ENCODE data around the gene COPS6.
A peak's percentile ranks its signal among the peaks of the same experiment; 100 is the strongest.

The COPS6 gene

DNA sequence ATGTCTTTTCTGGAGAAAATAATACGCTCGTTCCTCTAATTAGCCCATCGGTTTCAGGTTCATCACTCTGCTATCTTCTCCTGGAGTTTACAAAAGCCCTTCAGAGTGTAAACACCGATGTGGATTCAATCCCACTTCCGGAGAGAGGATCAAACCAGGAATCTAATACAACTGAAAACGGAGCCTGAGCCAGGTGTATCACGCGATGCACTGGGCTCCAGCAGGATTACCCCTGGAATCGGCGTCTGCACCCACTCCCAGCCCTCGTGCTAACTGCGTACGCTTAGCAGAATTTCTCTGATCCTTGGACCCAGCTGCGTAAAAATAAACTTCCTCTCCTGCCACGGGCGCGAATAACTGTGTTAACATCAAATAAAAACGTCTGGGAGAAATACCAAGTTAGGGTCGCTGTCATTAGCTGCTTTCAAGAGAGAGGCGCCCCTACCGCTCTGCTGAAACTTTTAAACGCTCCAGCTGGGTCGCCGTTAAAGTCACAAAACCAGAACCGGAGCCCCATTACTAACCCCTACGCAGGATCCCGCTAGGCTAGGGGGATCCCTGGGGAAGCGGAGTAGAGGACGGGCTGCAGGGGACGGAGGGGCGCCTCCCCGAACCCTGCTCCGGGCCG is 7.7 kb upstream of the COPS6 start:
- peak in 1 of 6 experiments; percentile 43 for DNase-seq

DNA sequence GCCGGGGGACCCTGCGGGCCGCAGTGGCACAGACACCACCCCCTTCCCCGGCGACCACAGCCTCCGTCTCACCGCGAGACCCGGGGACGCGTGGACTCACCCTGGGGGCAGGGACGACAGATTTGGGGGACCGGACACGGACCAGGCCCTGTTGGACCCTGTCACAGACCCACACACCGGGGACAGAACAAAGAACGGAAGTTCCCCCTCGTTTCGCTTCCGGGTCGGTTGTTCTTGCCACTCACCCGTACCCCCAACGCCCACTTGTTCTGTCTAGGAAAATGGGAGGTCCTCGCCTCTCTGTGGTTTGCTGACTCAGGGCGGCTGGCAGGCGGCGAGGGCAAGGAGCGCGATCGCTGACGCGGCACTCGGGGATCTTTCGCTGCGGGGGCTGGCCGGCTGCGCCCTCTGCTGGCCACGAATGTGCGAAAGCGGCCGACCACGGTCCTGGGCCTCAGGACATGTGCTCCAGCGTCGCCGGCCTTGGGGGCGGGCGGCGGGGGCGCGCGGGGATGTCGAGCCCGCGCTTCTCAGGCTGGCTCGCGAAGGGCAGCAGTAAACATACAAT is 7.2 kb upstream of the COPS6 start, which contains the start of gene ZNF3:
Gene ZNF3, minus strand, starts transcription at position 189 of the 568 bp plus-strand sequence. CDS start 4,366 bp downstream, outside the sequence.
- peak; percentile 89 to 97 (median 96) for DNase-seq

DNA sequence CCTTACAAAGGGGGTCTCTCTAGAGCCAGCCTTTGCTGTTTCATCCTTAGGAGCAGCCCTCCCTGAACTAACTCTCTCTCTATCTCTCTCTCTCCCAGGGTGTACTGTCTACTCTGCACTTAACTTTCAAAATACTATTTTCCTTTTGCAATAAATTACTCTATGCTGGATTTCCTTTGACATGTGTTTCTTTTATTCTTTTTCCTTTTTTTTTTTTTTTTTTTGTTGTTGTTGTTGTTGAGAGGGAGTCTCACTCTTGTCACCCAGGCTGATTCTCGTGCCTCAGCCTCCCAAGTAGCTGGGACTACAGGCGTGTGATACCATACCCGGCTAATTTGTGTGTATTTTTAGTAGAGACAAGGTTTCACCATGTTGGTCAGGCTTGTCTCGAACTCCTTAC is 5.8 kb upstream of the COPS6 start:
- no peak for DNase-seq

DNA sequence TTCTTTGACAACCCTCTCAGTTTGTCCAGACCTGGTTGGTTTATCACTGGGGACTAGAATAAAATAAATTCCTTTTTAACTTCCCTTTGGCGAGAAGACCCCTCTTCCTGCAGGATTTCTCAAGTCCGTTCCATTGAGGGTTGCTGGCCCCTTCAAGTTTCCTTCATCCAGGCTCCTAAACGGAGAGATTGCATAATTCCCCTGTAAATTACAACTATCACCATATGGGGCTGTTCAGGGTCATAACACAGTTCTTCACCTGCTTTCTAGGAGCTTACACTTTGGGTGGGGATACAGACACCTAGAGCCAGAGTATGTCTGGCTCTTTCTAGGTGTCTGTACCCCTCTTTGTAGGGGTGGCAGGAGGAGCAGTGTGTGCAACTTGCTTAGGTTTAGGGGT is 3.3 kb upstream of the COPS6 start:
- no peak for DNase-seq

DNA sequence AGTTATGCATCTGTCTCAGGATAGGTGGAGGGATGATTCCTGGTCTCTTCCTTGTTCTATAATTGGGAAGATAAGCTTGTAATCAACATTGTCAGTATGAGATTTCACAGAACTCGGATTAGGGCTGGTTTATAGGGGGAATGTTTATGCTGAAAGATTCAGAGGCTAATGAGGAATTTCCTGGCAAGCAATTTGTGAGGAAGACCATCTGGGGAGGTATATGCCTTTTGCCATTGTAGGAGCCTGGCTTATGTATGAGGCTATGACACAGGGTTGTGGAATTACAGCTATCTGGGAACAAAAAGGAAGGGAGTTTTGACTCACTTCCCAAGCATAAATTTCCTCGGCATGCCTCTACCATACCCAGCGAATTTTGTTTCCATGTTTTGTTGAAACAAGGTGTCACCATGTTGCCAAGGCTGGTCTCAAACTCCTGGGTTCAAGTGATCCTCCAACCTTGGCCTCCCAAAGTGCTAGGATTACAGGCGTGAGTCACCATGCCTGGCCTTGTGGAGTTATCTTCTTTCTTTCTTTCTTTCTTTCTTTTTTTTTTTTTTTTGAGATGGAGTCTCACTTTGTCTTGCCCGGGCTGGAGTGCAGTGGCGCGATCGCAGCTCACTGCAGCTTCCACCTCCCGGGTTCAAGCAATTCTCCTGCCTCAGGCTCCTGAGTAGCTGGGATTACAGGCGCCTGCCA is 1.6 kb upstream of the COPS6 start:
- no peak for DNase-seq

DNA sequence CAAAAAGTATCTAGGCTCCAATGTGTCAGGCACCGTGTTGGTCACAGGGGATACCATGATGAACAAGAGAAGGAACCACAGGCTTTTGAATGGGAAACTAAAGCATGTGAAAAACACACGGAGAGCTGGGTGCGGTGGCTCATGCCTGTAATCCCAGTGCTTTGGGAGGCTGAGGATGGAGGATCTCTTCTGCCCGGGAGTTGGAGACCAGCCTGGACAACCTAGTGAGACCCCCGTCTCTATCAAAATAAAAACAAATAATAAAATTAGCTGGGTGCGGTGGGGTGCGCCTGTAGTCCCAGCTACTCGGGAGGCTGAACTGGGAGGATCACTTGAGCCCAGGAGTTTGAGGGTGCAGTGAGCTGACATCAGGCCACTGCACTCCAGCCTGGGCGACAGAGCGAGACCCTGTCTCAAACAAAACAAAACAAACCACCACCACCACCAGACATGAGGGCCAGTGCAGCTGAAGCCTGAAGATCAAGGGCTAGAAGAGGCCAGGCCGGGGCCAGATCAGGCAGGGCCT is 611 bp upstream of the COPS6 start:
- DNase-seq = no peak

DNA sequence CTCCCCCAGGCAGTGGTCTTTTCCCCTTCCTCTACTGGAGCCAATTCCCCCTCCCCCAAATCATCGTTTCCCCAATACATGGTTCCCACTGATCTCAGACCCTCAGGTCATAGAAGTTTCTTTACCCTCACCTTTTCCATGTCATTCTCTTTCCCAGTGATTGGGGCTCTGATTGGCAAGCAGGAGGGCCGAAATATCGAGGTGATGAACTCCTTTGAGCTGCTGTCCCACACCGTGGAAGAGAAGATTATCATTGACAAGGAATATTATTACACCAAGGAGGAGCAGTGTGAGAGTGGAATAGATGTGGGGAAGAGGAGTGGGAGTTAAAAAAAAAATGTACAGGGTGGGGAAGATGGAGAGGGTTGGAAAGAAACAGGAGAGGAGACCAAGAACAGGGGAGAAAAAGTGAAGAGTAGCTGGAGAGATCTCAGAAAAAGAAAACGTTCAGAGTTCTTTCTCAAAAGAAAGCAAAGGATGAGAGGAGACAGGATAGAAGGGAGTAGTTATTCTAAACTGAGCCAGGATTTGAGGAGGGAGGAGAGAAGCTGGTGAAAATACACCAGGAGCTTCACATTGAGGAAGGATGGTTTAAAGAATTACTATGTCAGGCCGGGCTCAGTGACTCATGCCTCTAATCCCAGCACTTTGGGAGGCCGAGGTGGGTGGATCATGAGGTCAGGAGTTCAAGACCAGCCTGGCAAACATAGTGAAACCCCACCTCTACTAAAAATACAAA is 858 bp downstream of the COPS6 start:
- no peak for DNase-seq

DNA sequence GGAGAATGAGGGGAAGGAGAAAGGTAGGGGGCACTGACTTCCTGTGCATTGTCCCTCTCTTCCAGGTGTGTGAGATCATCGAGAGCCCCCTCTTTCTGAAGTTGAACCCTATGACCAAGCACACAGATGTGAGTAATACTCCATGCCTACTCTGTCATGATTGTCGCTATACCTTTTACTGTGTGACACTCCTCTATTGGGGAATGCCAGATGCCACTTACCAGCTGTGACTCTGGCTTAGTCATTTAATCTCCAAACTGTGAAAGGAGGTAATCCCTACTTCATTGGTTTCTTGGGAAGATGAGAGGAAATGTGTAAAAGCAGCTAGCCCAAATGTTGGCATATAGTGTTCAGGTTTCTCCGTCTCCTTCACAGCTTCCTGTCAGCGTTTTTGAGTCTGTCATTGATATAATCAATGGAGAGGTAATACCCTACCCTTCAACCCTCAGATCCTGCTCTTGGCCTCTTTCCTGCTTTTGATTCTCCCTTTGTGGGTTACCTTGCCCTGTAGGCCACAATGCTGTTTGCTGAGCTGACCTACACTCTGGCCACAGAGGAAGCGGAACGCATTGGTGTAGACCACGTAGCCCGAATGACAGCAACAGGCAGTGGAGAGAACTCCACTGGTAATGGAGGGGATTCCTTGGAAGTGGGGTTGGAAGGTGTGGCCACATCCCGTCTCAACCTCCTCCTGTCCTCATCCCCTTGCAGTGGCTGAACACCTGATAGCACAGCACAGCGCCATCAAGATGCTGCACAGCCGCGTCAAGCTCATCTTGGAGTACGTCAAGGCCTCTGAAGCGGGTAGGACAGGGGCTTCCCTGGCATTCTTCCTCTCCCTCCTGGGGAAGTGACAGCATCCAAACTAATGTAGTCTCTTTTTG is 2.0 kb downstream of the COPS6 start:
- no peak for DNase-seq

DNA sequence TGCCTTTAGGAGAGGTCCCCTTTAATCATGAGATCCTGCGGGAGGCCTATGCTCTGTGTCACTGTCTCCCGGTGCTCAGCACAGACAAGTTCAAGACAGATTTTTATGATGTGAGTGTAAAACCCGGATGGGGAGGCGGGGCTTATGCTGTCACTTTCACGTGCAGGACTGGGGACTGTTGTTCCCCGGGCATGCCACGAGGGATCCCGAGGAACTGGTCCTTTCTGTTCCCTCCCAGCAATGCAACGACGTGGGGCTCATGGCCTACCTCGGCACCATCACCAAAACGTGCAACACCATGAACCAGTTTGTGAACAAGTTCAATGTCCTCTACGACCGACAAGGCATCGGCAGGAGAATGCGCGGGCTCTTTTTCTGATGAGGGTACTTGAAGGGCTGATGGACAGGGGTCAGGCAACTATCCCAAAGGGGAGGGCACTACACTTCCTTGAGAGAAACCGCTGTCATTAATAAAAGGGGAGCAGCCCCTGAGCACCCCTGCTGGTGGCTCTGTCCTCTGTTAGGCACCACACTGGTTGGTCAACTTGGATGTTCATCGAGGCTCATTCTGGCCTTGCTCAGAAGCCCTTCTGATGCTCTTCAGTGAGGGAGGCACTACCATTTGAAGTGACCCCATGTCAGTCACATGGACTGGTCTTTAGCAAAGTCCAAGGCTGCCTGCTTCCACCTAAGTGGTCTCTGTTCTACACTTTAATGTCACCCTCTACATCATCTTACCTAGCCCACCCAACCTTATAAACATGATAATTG is 2.8 kb downstream of the COPS6 start:
- DNase-seq = no peak

DNA sequence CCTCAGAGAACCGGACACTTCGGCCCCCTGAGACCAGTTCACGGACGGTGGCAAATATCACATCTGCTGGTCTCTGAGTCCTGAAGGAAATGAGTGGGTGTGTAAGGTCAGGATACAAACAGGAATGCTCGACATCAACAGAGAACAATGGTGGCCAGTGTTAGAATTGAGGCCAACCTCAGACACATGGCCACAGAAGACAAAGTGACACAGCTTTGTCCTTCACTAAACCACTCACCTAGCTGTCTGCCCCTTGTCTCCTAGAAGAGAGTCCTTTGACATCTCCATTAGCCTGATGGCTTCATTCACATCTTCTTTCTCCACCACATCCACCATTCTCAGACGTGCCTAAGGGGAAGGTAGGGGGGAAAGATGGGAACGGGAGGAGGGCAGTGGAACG is 4.3 kb downstream of the COPS6 start:
- no peak for DNase-seq

DNA sequence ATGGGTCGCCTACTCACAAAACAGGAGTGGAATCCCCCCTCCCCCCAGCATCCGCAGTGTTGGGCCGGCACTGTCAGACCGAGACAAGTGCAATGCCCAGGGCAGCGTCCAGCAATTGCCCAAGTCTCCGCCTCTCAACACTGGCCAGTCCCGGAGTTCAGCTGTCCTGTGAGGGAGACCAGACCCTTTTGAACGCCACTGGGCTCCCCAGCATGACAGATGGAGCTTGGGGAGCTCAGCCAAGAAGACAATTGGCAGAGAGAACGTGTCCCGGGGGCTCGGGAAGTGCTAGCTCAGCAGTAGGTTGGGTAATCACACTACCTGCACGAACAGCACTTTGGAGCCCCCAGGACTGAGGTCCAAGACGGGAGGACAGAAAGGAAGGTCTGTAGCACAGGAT is 4.7 kb downstream of the COPS6 start:
- DNase-seq = no peak

DNA sequence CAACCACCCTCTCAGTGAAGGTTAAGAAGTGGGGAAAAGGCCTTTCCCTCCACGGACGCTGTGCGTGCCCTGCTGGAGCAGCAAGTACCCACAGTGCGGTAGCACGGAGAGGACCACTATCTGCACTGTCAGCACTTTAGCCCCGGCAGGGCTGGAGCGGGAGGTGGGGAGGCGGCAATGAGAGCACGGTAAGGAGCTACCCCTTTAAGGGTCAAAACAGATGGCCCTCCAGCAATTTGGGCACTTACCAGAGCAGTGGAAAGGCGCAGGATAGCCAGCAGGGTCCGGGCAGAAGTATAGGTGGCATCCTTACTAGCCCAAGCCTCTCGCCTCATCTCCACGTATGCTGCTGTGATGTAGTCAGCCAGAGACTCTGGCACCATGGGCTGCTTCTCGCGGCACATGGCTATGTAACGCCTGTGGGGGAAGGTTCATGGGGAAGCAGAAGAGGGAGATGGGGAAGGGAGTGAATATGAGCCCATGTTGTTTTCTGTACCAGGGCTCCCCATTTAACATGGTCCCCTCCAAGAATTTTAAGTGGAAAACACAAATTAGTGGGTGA is 5.2 kb downstream of the COPS6 start:
- DNase-seq = no peak

DNA sequence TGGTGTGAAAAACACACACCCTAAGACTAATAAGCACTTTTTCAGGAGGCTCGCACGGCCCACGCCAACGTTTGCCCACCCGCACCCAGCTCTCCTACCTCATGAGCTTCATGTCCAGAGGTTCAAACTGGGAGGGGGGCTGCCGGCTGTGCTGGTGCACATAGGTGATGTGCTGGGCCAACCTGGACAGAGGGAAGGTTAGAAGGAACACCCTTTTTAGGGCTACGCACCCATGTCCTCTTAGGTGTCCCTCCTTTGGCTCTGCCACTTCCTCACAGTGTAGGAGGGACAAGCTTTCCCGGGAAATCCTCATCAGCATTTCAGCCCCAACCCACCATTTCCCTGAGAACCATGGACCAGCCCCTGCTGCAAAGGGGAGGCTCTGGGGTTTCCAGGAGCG is 6.5 kb downstream of the COPS6 start:
- DNase-seq = no peak

DNA sequence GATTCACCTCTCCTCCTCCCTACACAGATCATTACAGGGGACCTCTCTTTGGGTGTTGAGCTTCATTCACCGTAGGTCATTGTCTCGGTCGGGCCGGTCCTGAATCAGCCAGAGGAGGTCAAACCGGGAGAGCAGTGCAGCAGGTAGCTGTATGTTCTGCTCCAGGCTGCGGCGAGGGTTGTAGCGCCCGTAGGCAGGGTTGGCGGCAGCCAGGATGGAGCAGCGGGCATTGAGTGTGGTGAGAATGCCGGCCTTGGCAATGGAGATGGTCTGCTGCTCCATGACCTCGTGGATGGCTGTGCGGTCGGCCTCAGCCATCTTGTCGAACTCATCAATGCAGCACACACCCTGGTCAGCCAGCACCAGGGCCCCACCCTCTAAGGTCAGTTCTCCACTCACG is 6.9 kb downstream of the COPS6 start:
- DNase-seq = no peak

DNA sequence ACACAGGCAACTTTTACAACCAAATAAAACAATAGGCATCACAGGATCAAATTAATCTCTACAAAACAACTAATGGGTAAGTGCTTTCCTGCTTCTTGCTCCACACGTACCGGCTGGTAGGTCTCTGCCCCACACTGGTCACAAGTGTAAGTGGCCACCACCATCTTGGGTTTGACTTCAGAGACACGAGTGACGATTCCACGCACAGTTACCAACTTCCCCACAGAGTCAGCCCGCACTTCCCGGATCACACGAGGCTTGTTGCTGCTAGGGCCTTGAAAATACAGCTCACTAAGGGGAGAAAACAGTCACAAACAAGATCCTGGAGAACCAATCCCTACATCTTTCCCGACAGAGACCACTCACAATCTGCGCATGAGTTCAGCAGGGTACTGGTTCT is 10.1 kb downstream of the COPS6 start:
- no peak for DNase-seq

DNA sequence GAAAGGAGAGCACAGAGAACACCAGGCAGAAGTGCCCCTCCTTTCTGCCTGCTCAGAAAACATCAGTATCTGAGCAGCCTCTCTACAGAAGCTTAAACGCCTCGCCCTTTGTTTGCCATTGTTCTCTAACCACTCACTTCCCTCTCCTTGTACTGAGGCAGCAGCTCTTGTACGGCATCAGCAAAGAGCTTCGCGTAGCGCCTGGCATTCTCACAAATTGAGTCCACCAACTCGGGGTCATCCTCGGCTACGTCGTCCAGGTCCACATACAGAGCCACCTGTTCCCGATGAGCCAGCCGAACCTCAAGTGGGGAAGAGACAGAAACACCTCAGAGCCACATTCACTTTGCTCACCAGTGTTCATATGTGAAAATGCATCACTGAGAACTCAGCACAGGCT is 10.7 kb downstream of the COPS6 start:
- peak in 2 of 6 experiments; percentile 16 to 25 for DNase-seq

DNA sequence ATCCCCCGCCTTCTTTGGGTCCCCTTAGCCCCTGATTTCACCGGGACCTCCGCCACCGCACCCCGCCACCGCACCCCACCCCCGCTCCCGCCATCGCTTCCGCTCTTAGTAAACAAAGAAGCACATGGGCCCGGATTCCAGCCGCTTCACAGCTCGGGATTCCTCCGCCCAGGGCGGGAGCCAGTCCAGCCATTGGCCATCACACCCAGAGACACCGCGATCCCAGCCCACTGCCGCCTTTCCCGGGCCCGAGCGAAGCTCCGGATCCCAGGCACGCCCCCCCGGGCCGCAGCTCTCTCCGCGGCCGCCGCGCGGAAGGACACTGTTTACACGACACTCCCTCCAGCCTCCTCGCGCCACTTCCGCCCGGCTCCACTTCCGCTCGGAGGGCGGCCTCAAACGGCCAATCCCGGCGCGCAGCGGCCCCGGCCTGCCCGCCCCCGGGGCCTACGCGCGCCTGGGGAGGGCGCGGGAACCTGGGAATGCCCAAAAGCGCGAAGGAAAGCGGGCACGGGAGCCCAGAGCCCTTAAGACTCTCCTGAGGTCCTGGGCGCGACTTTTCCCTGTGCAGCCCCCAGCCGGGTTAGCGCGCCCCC is 11.7 kb downstream of the COPS6 start:
- DNase-seq = peak; percentile 80 to 97 (median 95)

DNA sequence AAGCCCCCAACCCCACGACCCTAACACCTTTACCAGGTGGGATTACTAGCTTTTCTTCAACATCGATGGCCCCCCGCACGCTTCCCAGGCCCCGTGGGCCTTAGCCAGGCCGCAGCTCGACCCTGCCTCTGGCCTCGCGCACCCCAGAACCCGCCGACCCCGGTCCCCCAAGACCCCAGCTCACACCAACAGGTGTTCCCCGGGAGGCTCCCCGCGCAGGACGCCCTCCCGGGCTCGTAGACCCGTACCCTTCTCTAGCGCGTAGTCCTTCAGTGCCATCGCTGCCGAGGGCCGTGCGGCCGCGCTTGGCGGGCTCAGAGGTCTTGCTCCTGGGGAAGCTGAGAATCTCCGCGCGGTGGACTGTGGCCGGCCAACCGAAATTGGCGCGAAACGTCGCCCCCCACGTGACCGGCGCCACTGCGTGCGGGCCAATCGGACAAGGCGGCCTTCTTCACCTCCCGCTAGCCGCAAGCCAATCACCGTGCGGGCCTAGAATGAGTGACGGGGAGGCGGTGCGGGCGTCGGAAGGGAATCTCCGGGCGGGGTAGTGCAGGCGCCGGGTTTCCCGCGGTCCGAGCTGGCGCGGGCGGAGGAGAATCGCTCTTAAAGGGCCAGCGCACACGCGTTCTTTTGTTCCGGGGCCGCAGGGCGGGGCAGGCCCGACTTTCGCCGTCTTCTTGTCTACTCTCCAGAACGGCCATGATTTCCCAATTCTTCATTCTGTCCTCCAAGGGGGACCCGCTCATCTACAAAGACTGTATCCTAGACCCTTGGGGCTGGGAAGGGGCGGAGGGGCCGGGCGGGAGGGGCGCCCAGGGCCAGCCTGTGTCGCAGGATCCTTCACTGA is 12.5 kb downstream of the COPS6 start, which contains the start of the genes AP4M1 and MCM7:
Gene AP4M1, plus strand, starts transcription at position 628 of the 847 bp plus-strand sequence. Its CDS starts 72 bp downstream, at position 700.
Gene MCM7, minus strand, starts transcription at position 382 of the 847 bp plus-strand sequence. Its CDS starts 103 bp downstream, at position 279.
- peak; percentile 88 to 95 (median 91) for DNase-seq
